Spleen (tissue), 11 donors: ENCODE data around the gene ADORA1. TPM values are rescaled to one million over a fixed set of nuclear protein-coding genes. Genes with fewer than 3 reads are reported as not detected.

Source experiments
- DNase-seq: peaks from one replicate; pipeline ENCODE4 v3.0.0-alpha.2; 2020
- H3K27ac ChIP-seq, 8 donors: fragments of 200-600 bp; sonication (generic) in 7 of 8; 1 replicate in 4 of 8; 2 replicates in 4 of 8; pipeline versions ENCODE4 v1.5.0 to v1.8.0; 2016 to 2021; ENCODE audit warnings: inconsistent platforms in 4 of 8, mild to moderate bottlenecking in 4 of 8, moderate library complexity in 1 of 8
- H3K27me3 ChIP-seq, 7 donors: fragments of 200-600 bp; sonication (generic) in 6 of 7; replicated peaks in 1 of 7; 1 replicate in 4 of 7; 2 replicates in 3 of 7; pipeline versions ENCODE4 v1.5.0 to v1.8.0; 2016 to 2021; ENCODE audit warnings: inconsistent platforms in 3 of 7, mild to moderate bottlenecking in 1 of 7
- H3K36me3 ChIP-seq, 6 donors: fragments of 200-600 bp; sonication (generic) in 5 of 6; 1 replicate in 4 of 6; 2 replicates in 2 of 6; pipeline versions ENCODE4 v1.5.0 to v1.8.0; 2016 to 2021; ENCODE audit warnings: inconsistent platforms in 2 of 6
- H3K4me1 ChIP-seq, 6 donors: fragments of 200-600 bp; sonication (generic) in 5 of 6; 1 replicate in 3 of 6; 2 replicates in 3 of 6; pipeline versions ENCODE4 v1.5.0 to v1.8.0; 2016 to 2021; ENCODE audit warnings: inconsistent platforms in 3 of 6
- H3K4me3 ChIP-seq, 8 donors: fragments of 200-600 bp; sonication (generic) in 7 of 8; 1 replicate in 4 of 8; 2 replicates in 4 of 8; pipeline versions ENCODE4 v1.5.0 to v1.8.0; 2016 to 2021; ENCODE audit warnings: inconsistent platforms in 4 of 8, mild to moderate bottlenecking in 4 of 8, moderate library complexity in 2 of 8
- H3K9me3 ChIP-seq, 8 donors: fragments of 200-600 bp; sonication (generic) in 7 of 8; 1 replicate in 4 of 8; 2 replicates in 4 of 8; pipeline versions ENCODE4 v1.5.0 to v1.8.0; 2016 to 2021; ENCODE audit warnings: inconsistent platforms in 4 of 8
- POLR2A ChIP-seq, 3 donors: fragments of 450-650 bp; IDR thresholded peaks; one replicate each; pipeline ENCODE4 v1.5.1; 2017; ENCODE audit warnings: antibody characterized with exemption in 3 of 3, mild to moderate bottlenecking in 1 of 3
- POLR2AphosphoS5 ChIP-seq, 3 donors: sonication (generic); formaldehyde crosslinking; IDR thresholded peaks; one replicate each; pipeline ENCODE4 v1.5.1; 2017; ENCODE audit warnings: antibody characterized with exemption in 3 of 3
- WGBS, 5 donors: extraction: QIAGEN DNeasy Blood & Tissue Kit in 3 of 5; methylation state at CpG; one replicate each; pipeline versions ENCODE4 v1.1.5 to v1.1.7; 2013 to 2018; 5-methylcytosine and 5-hydroxymethylcytosine counted together
- intact Hi-C: fragments of 100-400 bp; cut with DNase I; formaldehyde crosslinking; loops from one replicate; pipeline ENCODE4 v1.15.0; 2023; ENCODE audit warnings: low total_unique reads
- polyA plus RNA-seq, 3 donors: library from polyadenylated mRNA; stranded (reverse); fragments of 200-250 nt; gene quantifications; one replicate each; pipeline ENCODE4 v1.2.1, GENCODE V29; 2013
- total RNA-seq, 7 donors: library from RNA; depleted of rRNA in 3 of 7; stranded (reverse); fragments of >200 nt in 3 of 7; fragmentation: NEBNext Ultra II Directional in 4 of 7; extraction: Animal tissue kit (Norgen Biotek cat#: 25700) in 4 of 7; gene quantifications; one replicate each; pipeline versions ENCODE4 v1.1.0 to v1.2.1, GENCODE V29; 2016 to 2021
- TF ChIP-seq, protein P1 (sequence below), 11 experiments: fragments of 200-600 bp in 7 of 11; fragments of 450-650 bp in 4 of 11; sonication (generic) in 4 of 11; IDR thresholded peaks in 8 of 11; conservative IDR thresholded peaks in 3 of 11; 1 replicate in 7 of 11; 2 replicates in 4 of 11; pipeline versions ENCODE4 v1.4.0 to v1.8.0; 2016 to 2021; ENCODE audit warnings: antibody characterized with exemption in 11 of 11, inconsistent platforms in 4 of 11, mild to moderate bottlenecking in 1 of 11
- donor health status: healthy with polysubstance abuse.
- donor health status: DM: no; HTN: no; CAD: no; lungs with moderate emphysema.
- donor health status: DM: no; HTN: no; CAD: no.
- donor health status: Bipolar disorder and iron deficiency.
- donor health status: healthy.
- donor health status: DM: no; HTN: no; CAD: no.
- donor health status: DM: yes; HTN: yes; CAD: no.

Gene ADORA1
- total and polyA plus RNA-seq, 10 donors: 0.37 to 13.5 (median 5.3) TPM

DNA sequence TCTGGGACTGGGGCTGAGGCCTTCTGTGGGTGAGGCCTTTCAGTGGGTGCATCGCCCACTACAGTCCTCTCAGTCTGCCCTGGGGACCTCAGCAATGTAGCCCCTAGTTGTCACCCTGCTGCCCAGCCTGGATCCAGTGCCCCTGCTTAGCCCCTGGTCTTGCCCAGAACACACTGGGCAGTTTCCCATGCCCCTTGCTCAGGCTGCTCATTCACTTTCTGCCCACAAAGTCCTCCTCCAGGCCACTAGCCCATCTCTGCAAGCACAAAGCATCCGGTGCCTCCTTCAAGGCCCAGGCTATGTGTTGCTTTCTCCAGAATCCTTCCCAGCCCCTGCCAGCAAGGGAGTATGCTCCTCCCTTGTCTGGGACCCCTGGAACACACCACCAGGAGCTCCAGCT, 5.4 kb upstream of the ADORA1 start:
- H3K27me3 ChIP-seq: peaks cover 0 to 95% (median 20%) of the 10 kb centered on the region in 7 donors
- no peak overlapping the region for H3K4me3 ChIP-seq
- no peaks in the 10 kb centered on the region for H3K36me3 ChIP-seq
- peaks cover 2 to 44% (median 17%) of the 10 kb centered on the region in 6 donors for H3K4me1 ChIP-seq
- no peaks in the 10 kb centered on the region for H3K9me3 ChIP-seq
- WGBS, 5 donors: 76 to 90% (median 81%) methylated on average over 2 of the region's 2 CpGs
- no peak overlapping the region for H3K27ac ChIP-seq
- no peak for DNase-seq
- TF ChIP-seq, protein P1, sequence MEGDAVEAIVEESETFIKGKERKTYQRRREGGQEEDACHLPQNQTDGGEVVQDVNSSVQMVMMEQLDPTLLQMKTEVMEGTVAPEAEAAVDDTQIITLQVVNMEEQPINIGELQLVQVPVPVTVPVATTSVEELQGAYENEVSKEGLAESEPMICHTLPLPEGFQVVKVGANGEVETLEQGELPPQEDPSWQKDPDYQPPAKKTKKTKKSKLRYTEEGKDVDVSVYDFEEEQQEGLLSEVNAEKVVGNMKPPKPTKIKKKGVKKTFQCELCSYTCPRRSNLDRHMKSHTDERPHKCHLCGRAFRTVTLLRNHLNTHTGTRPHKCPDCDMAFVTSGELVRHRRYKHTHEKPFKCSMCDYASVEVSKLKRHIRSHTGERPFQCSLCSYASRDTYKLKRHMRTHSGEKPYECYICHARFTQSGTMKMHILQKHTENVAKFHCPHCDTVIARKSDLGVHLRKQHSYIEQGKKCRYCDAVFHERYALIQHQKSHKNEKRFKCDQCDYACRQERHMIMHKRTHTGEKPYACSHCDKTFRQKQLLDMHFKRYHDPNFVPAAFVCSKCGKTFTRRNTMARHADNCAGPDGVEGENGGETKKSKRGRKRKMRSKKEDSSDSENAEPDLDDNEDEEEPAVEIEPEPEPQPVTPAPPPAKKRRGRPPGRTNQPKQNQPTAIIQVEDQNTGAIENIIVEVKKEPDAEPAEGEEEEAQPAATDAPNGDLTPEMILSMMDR (IDR thresholded peaks at IDR 0.05 in 8 of 11, conservative IDR thresholded peaks at IDR 0.05 in 3 of 11): no peak
- no peak for TF ChIP-seq POLR2A (IDR thresholded peaks at IDR 0.05)
- TF ChIP-seq POLR2AphosphoS5 (IDR thresholded peaks at IDR 0.05): no peak
- intact Hi-C loops: no loop called here

DNA sequence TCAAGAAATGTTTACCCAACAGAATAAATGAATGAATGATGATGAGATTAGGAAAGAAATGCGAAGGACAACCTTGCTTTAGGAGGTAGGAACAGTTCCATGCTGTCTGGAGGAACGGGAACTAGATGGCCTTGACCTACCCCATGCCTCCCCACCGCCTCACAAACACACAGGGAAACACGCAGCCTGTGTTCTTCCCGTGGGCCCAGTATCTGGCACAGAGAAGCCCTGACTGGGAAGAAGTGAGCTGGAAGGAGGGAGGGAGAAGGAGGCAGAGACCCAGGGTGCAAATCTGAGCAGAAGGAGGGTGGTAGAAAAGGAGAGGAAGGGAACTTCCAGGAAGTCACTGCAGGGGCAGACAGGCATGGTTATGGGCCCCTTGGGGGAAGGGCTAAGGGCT, 3.5 kb upstream of the ADORA1 start:
- H3K4me3 ChIP-seq: no peak overlapping the region
- no peak for DNase-seq
- peaks cover 9 to 52% (median 31%) of the 10 kb centered on the region in 6 donors for H3K4me1 ChIP-seq
- H3K9me3 ChIP-seq: no peaks in the 10 kb centered on the region
- H3K36me3 ChIP-seq: no peaks in the 10 kb centered on the region
- peaks cover 0 to 95% (median 23%) of the 10 kb centered on the region in 7 donors for H3K27me3 ChIP-seq
- H3K27ac ChIP-seq: no peak overlapping the region
- TF ChIP-seq POLR2A (IDR thresholded peaks at IDR 0.05) (no peak), POLR2AphosphoS5 (IDR thresholded peaks at IDR 0.05) (no peak)
- TF ChIP-seq, protein P1 (IDR thresholded peaks at IDR 0.05 in 8 of 11, conservative IDR thresholded peaks at IDR 0.05 in 3 of 11): no peak
- intact Hi-C loops: no loop called here
- 49 to 72% (median 61%) methylated on average over 5 of the region's 5 CpGs for WGBS, 5 donors

DNA sequence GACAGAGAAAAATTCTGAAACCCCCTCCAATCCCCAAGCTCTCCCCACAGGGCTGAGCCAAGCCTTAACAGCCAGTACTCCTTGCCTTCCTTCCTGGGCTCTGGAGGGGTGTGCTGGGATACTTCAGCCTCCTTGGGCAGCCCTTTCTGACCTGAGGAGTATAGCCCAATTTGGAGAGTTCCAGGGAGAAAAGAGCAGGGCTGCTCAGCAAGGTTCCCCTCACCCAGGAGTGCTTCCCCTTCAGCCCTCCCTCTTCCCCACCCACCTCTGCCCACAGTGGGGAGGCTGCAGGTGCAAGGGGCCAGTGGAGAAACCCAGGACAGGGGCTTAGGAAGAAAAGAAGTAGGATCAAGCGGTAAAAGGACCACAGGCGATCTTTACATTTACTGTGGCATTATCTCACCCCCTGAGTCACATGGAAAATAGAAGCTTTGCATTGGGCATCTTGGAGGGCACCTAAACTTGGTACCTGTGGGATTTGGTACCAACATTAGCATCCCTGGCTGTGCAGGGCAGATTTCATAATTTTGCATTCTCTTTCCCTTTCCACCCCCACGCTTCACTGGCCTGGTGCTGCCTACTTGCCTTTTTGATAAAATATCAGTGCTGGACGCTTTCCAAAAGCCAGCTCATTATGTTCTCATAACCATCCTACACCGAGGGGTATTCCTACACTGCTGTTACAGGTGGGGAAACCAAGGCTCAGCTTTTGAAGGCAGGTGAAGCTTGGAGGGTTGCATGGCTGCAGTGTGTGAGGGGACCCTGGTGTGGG, 2.8 kb upstream of the ADORA1 start:
- no peak for DNase-seq
- peak overlapping the region in 1 of 8 donors; percentile 71 for H3K27ac ChIP-seq
- 66 to 83% (median 75%) methylated on average over 5 of the region's 5 CpGs for WGBS, 5 donors
- peaks cover 9 to 59% (median 37%) of the 10 kb centered on the region in 6 donors for H3K4me1 ChIP-seq
- peaks cover 0 to 95% (median 23%) of the 10 kb centered on the region in 7 donors for H3K27me3 ChIP-seq
- TF ChIP-seq, protein P1 (IDR thresholded peaks at IDR 0.05 in 8 of 11, conservative IDR thresholded peaks at IDR 0.05 in 3 of 11): no peak
- TF ChIP-seq POLR2A (IDR thresholded peaks at IDR 0.05) (no peak), POLR2AphosphoS5 (IDR thresholded peaks at IDR 0.05) (no peak)
- H3K36me3 ChIP-seq: no peaks in the 10 kb centered on the region
- H3K9me3 ChIP-seq: no peaks in the 10 kb centered on the region
- no peak overlapping the region for H3K4me3 ChIP-seq
- intact Hi-C loops: no loop called here

DNA sequence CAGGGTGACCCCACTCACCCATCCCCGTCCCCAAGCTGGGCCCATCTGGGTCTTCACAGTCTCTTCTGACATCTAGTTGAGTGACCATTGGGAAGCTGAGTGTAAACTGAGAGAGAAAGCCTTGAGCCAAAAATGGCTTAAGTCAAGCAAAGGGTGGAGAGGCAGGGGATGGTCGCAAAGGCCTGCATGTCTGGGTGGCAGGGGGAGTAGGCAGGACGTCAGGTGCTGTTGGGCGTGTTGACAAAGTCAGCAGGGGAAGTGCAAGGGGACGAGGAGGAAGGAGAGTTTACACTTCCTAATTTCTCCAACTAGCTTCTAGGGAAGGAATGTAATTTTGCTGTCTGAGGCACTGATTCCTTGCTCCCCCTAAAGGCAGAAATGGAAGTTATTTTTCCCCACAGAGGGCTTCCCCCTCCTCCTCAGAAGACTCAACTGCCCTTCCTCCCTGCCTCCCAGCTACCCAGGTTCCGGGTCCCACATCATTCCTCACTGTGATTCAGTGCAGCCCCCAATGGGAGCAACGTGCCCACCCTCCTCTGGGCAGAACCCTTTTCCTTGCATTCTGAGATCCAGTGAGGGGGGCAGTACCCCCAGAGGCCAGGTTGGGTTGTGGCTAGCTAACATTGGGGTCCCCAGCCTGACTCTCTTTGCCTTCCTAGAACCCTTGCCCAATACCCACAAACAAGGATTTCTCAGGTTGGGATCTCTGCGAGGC, 1.2 kb upstream of the ADORA1 start:
- H3K36me3 ChIP-seq: no peaks in the 10 kb centered on the region
- peaks cover 0 to 95% (median 23%) of the 10 kb centered on the region in 7 donors for H3K27me3 ChIP-seq
- 21 to 28% (median 23%) methylated on average over 8 of the region's 8 CpGs for WGBS, 5 donors
- peak overlapping the region in 1 of 8 donors; percentile 64 for H3K4me3 ChIP-seq
- H3K27ac ChIP-seq: peak overlapping the region in 6 of 8 donors; percentile 22 to 71 (median 61)
- no peak for TF ChIP-seq POLR2A (IDR thresholded peaks at IDR 0.05)
- TF ChIP-seq, protein P1 (IDR thresholded peaks at IDR 0.05 in 8 of 11, conservative IDR thresholded peaks at IDR 0.05 in 3 of 11): peak in 5 of 11 experiments; percentile 20 to 46 (median 29)
- intact Hi-C loops: no loop called here
- no peaks in the 10 kb centered on the region for H3K9me3 ChIP-seq
- peak; percentile 74 for DNase-seq
- peaks cover 9 to 67% (median 44%) of the 10 kb centered on the region in 6 donors for H3K4me1 ChIP-seq
